Medulla oblongata (tissue), 1 donor: Measurements from ENCODE around the gene HDAC4.

Experiments used
- DNase-seq: peaks from one replicate; pipeline ENCODE4 v3.0.0-alpha.2; 2015; ENCODE audit errors: extremely low spot score

Gene HDAC4

DNA sequence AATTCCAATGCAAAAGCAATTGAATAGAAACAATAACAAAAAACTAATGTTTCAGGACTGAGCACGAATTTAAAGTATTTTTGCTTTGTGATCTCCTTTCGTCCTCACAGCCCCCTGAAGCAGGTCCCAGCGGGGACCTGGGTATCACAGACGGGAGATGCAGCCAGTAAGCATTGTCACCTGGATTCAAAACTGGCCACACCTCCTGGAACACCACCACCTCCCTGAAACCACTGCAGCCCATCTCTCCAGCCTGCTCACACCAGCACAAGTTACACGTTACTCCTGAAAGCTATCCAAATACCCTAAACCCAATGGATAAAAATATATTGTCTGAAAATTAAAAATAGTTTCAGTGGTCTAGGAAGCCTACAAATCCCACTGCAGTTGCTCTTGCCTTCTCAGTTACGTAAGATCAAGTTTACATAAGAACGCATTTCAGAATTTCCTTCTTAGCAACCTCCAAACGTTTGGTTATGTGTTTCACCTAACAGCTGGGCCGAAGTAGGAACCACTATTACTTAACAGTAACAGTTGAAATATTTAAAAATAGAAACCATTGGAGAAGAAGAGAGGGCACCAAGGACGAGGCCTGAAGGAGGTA, 178.0 kb downstream of the HDAC4 start:
- no peak for DNase-seq

- no peak for DNase-seq
Measured at GRCh38 chr2:239222312-239222660, 178.5 kb downstream of the HDAC4 start.

GRCh38 chr2:239220981-239221396, 179.8 kb downstream of the HDAC4 start:
- DNase-seq = no peak

DNA sequence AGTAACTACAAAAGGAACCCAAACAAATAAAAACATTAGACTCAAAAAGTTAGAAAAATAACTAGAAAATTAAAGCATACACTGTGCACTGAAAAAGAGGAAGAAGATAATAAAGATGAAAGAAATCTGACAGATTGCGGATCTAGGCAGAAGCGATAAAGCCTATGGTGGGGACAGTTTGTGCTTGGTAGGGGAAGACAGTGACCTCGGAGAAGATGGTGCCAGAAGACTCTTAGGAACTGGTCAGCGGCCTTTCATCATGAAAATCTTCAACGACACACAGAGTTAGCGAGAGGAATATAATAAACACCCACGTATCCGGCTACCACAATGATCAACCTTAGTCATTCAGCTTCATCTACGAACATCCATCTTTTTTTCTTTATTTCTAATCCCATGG, 180.5 kb downstream of the HDAC4 start:
- no peak for DNase-seq

GRCh38 chr2:239216614-239217273, 184.1 kb downstream of the HDAC4 start:
- DNase-seq = no peak

GRCh38 chr2:239215988-239216613, 184.7 kb downstream of the HDAC4 start:
- DNase-seq = no peak

GRCh38 chr2:239215136-239215925, 185.5 kb downstream of the HDAC4 start:
- no peak for DNase-seq

GRCh38 chr2:239214725-239215124, 186.1 kb downstream of the HDAC4 start:
- no peak for DNase-seq

- DNase-seq = no peak
Measured at GRCh38 chr2:239213643-239214101, 187.1 kb downstream of the HDAC4 start.

- no peak for DNase-seq
Measured at GRCh38 chr2:239212929-239213642, 187.7 kb downstream of the HDAC4 start.

- no peak for DNase-seq
Measured at GRCh38 chr2:239212121-239212928, 188.5 kb downstream of the HDAC4 start.

GRCh38 chr2:239211396-239212094, 189.3 kb downstream of the HDAC4 start:
- no peak for DNase-seq

DNA sequence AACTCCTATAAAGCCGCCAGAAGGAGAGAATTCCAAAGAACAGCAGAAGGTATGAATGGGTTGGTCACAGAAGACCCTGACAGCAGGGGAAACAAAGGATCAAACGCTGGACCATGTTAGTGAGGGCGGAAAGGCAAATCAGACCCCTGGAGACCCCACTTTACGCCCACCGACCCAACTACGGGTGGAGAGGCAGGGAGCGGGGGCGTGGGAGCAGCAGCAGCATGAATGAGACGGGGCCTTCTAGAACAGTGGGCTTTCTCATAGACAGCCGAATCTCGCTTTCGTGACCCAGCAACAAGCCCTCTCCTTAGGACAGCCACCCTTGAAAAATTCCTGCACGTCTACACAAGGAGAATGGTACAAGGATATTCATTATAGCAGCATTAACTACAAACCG, 191.0 kb downstream of the HDAC4 start:
- DNase-seq = no peak

DNA sequence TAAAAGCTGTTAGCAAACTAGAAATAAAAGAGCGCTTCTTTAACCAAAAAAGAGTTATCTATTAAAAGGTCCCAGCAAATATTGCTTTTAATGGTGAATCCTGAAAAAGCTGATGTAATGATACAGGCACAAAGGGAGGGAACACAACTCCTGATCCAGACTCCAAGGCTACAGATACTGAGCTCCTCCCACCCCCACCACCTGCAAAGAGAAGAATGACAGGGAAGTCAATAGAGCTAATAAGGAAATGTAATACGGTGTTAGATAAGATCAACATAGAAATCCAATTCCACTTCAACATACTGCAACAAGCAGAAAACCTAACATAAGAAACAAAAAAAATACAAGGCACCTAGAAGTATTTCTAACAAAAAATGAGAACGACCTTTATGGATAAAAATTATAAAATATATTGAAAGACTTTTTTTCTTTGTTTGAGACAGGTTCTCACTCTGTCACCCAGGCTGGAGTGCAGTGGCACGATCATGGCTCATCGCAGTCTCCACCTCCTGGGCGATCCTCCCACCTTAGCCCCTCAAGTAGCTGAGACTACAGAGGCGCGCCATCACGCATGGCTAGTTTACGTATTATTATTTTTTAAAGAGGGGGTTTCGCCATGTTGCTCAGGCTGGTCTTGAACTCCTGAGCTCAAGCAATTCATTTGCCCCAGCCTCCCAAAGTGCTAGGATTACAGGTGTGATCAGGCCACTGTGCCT, 192.2 kb downstream of the HDAC4 start:
- DNase-seq = no peak

DNA sequence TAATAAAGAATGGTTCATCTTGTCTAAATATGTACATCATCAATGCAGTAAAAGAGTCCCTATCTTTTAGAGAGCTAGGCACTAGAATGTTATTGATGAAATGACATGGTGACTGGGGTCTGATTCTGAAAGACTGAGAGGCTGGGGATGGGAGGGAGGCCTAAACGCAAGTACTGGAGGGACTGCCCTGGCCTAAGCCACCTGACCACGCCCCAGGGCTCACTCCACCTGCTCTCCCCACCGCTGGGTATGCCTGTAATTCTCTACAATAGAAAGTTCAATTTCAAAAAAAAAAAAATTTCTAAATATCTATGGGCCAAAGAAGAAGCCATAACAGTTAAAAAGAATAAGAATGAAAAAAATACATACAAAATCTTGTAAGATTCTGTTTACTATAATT, 194.0 kb downstream of the HDAC4 start:
- DNase-seq = no peak

GRCh38 chr2:239206042-239206441, 194.8 kb downstream of the HDAC4 start:
- no peak for DNase-seq

GRCh38 chr2:239204876-239205468, 195.8 kb downstream of the HDAC4 start:
- no peak for DNase-seq

GRCh38 chr2:239204136-239204875, 196.5 kb downstream of the HDAC4 start:
- DNase-seq = no peak
